GM19372 (cell line): ENCODE data around the gene CSNK1G3.
A peak's percentile ranks its signal among the peaks of the same experiment; 100 is the strongest.

Experiments used
- ATAC-seq: cut with Tn5 transposase; IDR thresholded peaks from one replicate; pipeline ENCODE4 v1.9.1; 2021; ENCODE audit warnings: mild to moderate bottlenecking, low read depth, moderate library complexity; ENCODE audit not compliant: unreplicated experiment

Gene CSNK1G3

GRCh38 chr5:123554601-123555000, 42.6 kb downstream of the CSNK1G3 start:
- no peak for ATAC-seq

GRCh38 chr5:123557907-123558306, 45.9 kb downstream of the CSNK1G3 start:
- no peak for ATAC-seq

GRCh38 chr5:123558762-123559433, 46.9 kb downstream of the CSNK1G3 start:
- ATAC-seq = no peak

GRCh38 chr5:123559434-123559775, 47.4 kb downstream of the CSNK1G3 start:
- no peak for ATAC-seq

- ATAC-seq = no peak
These were observed 49.3 kb downstream of the CSNK1G3 start for GRCh38 chr5:123561230-123561629.

GRCh38 chr5:123571927-123572326, 60.0 kb downstream of the CSNK1G3 start:
- ATAC-seq = peak; percentile 64

- no peak for ATAC-seq
These were observed 66.4 kb downstream of the CSNK1G3 start for GRCh38 chr5:123578390-123578789.

- no peak for ATAC-seq
These were observed 67.4 kb downstream of the CSNK1G3 start for GRCh38 chr5:123579410-123579809.

GRCh38 chr5:123582550-123583285, 70.7 kb downstream of the CSNK1G3 start:
- ATAC-seq = no peak

- no peak for ATAC-seq
These were observed 73.9 kb downstream of the CSNK1G3 start for GRCh38 chr5:123585871-123586270.

GRCh38 chr5:123594434-123594833, 82.5 kb downstream of the CSNK1G3 start:
- ATAC-seq = no peak

GRCh38 chr5:123597018-123597417, 85.0 kb downstream of the CSNK1G3 start:
- no peak for ATAC-seq

- no peak for ATAC-seq
These were observed 86.2 kb downstream of the CSNK1G3 start for GRCh38 chr5:123598028-123598689.

GRCh38 chr5:123599171-123599570, 87.2 kb downstream of the CSNK1G3 start:
- ATAC-seq = no peak

GRCh38 chr5:123601610-123602009, 89.6 kb downstream of the CSNK1G3 start:
- ATAC-seq = no peak

GRCh38 chr5:123605822-123606221, 93.8 kb downstream of the CSNK1G3 start:
- peak; percentile 53 for ATAC-seq

- no peak for ATAC-seq
These were observed 98.2 kb downstream of the CSNK1G3 start for GRCh38 chr5:123610209-123610608.

- no peak for ATAC-seq
These were observed 98.9 kb downstream of the CSNK1G3 start for GRCh38 chr5:123610665-123611405.

- ATAC-seq = no peak
These were observed 99.4 kb downstream of the CSNK1G3 start for GRCh38 chr5:123611406-123611709.

GRCh38 chr5:123617561-123617960, 105.6 kb downstream of the CSNK1G3 start:
- no peak for ATAC-seq

GRCh38 chr5:123626051-123626450, 114.1 kb downstream of the CSNK1G3 start:
- no peak for ATAC-seq
